SW 1271 (cell line): ENCODE data around the gene MRFAP1.
A peak's percentile ranks its signal among the peaks of the same experiment; 100 is the strongest.

Source experiments
- DNase-seq, 2 experiments: peaks; one replicate each; lab custom pipeline; 2025; lab: John Stamatoyannopoulos, UW

Gene MRFAP1

GRCh38 chr4:6640292-6641163, at the start of gene MRFAP1:
TSS of gene MRFAP1 (plus strand) at chr4:6640685. CDS start at chr4:6640863, 178 bp downstream.
- DNase-seq: peak; percentile 75 to 92

DNA sequence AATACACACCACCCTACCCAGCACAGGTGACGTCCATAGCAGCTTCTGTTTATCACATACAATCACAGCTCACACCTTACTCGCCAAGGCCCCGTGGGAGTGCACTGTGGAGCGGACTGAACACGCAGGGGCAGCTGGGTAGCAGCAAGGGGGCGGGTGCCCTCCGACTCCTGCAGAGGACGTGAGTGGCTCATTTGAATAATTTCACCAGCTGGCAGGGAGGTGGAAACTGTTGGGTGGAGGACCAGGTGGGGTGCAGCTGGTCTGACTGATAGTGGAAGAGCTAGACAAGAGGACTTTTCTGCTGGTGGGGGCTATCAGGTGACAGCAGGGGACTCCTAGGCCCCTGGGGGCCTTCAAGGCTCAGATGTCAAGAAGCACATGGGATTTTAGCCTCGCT, 49.2 kb upstream of the MRFAP1 start:
- DNase-seq: no peak

DNA sequence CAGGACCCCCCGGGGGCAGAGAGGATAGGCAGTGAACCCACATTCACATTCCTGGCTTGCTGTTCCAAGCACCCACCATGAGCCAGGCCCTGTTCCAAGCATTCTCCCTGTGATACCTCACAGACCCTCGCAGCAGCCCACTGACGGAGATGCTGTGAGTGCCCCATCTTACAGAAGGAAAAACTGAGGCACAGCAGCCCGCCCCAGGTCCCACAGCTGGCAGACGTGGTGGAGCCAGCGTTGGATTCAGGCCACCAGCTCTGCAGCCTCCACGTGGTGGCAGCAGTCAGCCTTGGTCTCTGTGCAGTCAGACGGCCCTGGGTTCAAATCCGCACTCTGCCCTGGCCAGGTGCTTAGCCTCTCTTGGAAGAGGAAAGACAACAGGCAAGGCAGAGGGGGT, 48.7 kb upstream of the MRFAP1 start:
- no peak for DNase-seq

GRCh38 chr4:6592804-6593563, 47.5 kb upstream of the MRFAP1 start:
- DNase-seq: no peak

DNA sequence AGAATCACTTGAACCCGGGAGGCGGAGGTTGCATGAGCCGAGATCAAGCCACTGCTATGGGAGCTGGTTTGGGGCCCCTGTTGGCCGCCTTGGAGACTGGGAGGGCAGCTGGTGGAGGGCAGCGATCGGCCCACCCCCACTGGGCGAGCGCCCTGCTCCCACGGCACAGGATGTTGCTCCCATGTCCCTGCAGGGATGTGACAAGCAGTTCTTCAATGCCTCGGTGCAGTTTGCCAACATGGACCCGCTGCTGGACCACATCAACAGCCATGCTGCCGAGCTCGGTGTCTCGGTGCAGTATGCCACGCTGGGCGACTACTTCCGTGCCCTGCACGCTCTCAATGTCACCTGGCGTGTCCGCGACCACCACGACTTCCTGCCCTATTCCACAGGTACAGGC, 46.1 kb upstream of the MRFAP1 start:
- no peak for DNase-seq

GRCh38 chr4:6594826-6595355, 45.6 kb upstream of the MRFAP1 start:
- DNase-seq: no peak

DNA sequence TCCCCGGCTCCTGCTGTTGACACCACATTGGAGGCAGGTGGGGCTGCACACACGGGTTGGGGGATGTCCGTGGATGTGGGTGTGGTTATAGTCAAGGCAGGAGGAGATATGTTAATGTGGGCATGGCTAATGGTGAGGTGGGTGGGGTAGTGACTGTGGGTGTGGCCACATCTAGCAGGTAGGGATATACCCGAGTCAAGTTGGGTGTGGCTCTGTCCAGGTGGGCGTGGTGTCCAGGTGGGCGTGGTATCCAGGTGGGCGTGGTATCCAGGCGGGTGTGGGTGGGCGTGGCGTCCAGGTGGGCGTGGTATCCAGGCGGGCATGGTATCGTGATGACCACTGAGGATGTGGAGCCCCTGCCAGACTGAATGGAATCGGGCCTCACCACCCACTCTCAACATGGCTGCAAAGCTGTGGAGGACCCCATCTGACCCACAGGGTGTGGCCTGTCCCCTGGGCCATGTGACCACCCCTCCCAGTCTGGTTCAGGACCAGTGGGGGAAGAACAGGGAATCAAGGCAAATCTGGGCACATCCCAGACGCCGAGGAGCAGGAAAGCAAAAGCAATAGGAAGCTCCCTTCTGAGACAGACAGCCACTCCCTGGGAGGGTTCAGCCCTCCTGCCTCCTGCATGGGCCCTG, 44.5 kb upstream of the MRFAP1 start:
- no peak for DNase-seq

DNA sequence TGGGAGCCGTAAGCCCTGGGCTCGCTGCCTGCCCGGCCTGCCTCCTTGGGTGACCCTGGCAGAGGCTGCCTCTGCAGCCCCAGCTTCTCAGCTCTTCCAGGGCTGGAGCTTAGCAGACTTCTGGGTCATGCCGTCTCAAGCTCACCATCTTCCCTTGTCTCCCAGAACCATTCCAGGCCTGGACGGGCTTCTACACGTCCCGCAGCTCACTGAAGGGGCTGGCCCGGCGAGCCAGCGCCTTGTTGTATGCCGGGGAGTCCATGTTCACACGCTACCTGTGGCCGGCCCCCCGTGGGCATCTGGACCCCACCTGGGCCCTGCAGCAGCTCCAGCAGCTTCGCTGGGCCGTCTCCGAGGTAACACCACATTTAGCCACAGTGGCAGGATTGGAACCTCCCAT, 43.5 kb upstream of the MRFAP1 start:
- DNase-seq: no peak

GRCh38 chr4:6598127-6598526, 42.4 kb upstream of the MRFAP1 start:
- no peak for DNase-seq

GRCh38 chr4:6598641-6599040, 41.8 kb upstream of the MRFAP1 start:
- DNase-seq: no peak

DNA sequence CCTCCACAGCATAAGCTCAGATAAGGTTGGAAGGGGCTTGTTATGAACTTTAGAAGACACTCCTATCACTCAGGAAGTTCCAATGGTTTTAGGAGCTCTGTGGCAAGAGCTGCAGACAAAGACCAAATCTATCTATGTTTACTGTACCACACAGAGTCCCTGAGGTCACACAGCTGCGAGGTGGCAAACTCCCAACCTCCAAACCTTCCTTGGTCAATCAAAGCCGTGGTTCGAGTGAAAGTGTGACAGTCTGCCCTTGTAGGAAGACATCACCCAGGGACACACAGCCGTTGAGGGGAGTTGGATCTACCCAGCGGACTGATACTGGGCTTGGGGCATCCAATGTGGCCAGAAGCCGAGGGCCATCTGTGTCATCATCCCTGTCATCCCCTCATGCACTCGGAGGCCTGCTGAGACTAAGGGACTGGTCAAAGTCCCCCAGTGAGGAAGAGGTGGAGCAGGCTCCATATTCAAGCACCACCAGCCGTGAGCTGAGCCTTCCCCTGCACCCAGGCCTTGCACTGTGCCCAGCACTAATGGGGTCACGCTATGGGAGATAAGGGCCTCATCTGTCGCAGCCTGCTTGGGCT, 38.7 kb upstream of the MRFAP1 start:
- DNase-seq: no peak

DNA sequence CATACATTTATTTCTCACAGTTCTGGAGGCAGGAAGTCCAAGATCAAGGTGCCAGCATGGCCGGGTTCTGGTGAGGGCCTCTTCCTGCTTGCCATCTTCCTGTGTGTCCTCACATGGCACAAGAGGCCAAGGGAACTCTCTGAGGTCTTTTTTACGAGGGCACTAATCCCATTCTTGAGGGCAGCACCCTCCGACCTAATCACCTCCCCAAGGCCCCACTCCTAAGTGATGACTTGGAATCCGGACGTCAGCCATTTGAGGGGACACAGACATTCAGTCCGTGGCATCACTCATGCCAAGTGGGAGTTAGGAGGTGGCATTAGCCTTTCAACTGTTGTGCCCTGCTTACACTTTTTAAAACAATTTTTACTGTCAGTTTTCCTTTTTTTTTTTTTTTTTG, 38.2 kb upstream of the MRFAP1 start:
- DNase-seq: no peak

GRCh38 chr4:6603128-6603527, 37.4 kb upstream of the MRFAP1 start:
- DNase-seq: no peak

DNA sequence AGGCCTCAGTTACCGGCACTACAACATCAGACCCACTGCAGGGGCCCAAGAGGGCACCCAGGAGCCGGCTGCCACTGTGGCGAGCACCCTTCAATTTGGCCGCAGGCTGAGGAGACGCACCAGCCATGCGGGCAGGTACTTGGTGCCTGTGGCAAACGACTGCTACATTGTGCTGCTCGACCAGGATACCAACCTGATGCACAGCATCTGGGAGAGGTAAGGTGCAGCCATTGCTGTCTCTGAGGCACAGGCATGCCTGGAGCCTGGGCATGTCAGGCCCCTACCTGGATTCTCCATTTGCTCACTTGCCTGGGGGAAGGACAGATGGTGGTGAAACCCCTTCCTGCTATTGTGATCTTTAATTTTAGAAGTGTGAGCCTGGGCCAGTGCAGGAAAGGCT, 35.4 kb upstream of the MRFAP1 start:
- no peak for DNase-seq

GRCh38 chr4:6605605-6606004, 34.9 kb upstream of the MRFAP1 start:
- DNase-seq: no peak

DNA sequence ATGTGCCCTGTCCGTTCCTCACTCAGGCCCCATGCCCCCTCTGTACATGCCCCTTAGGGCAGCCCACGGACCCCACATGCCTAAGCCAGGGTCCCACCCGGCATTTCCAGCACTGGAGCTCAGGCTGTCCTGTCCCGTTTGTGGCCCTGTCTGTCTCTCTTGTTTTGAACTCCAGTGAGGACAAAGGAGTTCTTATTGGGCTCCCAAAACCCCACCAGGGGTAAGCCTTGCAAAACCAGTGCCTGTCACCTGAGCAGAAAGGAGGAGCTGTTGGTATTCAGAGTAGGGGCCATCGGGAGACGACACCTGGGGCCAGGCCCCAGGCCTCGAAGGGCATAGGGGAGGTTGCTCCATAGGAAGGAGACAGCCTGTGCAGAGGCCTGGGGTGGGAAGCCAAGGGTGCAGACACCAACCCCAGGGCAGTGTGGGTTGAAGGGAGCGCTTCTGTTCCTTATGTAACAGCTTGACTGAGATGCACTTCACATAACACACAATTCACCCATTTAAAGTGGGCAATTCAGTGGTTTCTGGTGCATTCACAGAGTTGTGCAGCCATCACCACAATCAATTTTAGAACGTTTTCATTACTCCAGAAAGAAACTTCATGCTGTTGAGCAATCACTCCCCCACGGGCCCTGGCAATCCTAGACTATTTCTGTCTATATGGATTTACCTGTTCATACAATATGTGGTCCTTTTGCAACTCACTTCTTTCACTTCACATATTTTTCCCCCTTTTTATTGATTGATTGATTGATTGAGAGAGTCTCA, 33.8 kb upstream of the MRFAP1 start:
- DNase-seq: no peak

GRCh38 chr4:6607368-6608055, 33.0 kb upstream of the MRFAP1 start:
- DNase-seq: no peak

DNA sequence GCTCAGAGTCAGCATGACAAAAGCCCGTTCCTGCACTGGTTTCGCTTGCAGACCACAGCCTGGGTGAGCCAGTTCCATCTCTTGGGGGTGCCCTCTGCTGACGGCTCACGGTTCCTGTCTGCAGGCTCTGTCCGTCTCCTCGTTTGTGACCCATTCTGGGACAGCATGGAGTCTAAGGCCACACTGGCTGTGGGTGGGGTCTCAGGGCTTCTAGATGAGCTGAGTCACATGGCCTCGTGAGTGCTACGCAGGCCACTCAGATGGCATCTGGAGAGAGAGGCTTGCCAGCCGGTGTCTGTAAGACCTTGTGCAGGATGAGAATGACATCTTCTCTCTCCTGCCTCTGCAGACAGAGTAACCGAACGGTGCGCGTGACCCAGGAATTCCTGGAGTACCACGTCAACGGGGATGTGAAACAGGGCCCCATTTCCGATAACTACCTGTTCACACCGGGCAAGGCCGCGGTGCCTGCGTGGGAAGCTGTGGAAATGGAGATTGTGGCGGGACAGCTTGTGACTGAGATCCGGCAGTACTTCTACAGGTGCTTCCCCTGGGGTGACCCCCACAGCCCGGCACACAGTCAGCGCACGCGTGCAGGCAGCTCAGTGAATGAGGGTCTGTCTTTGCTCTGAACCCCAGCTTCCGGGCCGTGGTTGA, 31.6 kb upstream of the MRFAP1 start:
- no peak for DNase-seq

DNA sequence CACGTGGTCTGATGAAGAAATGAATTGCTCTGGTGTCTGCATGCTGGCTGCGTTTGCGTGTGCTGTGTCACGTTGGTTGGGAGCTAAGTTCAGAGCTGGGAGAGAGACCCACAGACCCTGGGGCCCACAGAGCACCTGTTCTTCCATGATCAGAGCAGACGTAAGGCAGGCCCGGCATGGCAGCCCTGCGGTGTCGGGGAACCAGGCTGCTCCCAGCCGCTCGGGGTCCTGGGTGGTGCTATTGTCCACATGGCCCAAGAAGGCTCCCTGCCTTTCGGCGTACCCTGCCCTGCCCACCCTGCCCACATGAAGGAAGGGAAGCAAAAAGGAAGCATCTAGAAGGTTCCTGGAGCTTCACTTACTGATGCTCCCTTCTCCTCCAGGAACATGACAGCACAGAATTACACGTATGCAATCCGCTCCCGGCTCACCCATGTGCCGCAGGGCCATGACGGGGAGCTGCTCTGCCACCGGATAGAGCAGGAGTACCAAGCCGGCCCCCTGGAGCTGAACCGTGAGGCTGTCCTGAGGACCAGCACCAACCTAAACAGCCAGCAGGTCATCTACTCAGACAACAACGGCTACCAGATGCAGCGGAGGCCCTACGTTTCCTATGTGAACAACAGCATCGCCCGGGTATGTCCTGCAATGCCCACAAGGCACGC, 30.9 kb upstream of the MRFAP1 start:
- no peak for DNase-seq
